SU-DHL-6 (cell line): ENCODE measurements around the gene TMA7.

Source experiments
- H2AFZ ChIP-seq: fragments of 200-600 bp; sonication (generic); 2 replicates; pipeline ENCODE4 v1.6.1; 2014; ENCODE audit warnings: low read depth, mild to moderate bottlenecking, moderate library complexity, mixed read lengths, antibody characterized with exemption, low read length; ENCODE audit not compliant: severe bottlenecking
- H3F3A ChIP-seq: fragments of 200-600 bp; shearing (Covaris generic); 2 replicates; pipeline ENCODE4 v1.6.0; 2016; ENCODE audit warnings: antibody characterized with exemption, mild to moderate bottlenecking; ENCODE audit not compliant: insufficient read depth
- H3K27ac ChIP-seq: fragments of 200-600 bp; sonication (generic); 2 replicates; pipeline ENCODE4 v1.5.1; 2016; ENCODE audit warnings: low read depth, mild to moderate bottlenecking, low read length, moderate library complexity, mixed read lengths
- H3K27me3 ChIP-seq: fragments of 200-600 bp; sonication (generic), shearing (Covaris generic); 2 replicates; pipeline ENCODE4 v1.6.0; 2014; ENCODE audit warnings: mild to moderate bottlenecking, low read length
- H3K36me3 ChIP-seq: fragments of 200-600 bp; sonication (generic); 2 replicates; pipeline ENCODE4 v1.6.1; 2014; ENCODE audit warnings: mild to moderate bottlenecking, low read length, mixed read lengths
- H3K4me2 ChIP-seq: fragments of 300-600, 200-600 bp; shearing (Covaris generic), sonication (generic); 2 replicates; pipeline ENCODE4 v1.6.0; 2014; ENCODE audit warnings: low read length, low read depth, mild to moderate bottlenecking; ENCODE audit not compliant: poor library complexity, severe bottlenecking
- H3K4me3 ChIP-seq: fragments of 200-600 bp; sonication (generic); 2 replicates; pipeline ENCODE4 v1.5.1; 2014; ENCODE audit warnings: antibody characterized with exemption, low read length, mild to moderate bottlenecking, mixed read lengths; ENCODE audit not compliant: insufficient read depth, poor library complexity, severe bottlenecking
- H3K79me2 ChIP-seq: fragments of 200-600 bp; sonication (generic); 2 replicates; pipeline ENCODE4 v1.6.1; 2014; ENCODE audit warnings: mild to moderate bottlenecking, low read length, moderate library complexity; ENCODE audit not compliant: insufficient read depth
- H3K9ac ChIP-seq: fragments of 200-600 bp; sonication (generic); 2 replicates; pipeline ENCODE4 v1.7.0; 2014; ENCODE audit warnings: mild to moderate bottlenecking, low read length
- H3K9me2 ChIP-seq: fragments of 200-600 bp; sonication (generic); replicated peaks from 2 replicates; pipeline ENCODE4 v1.6.1; 2014; ENCODE audit warnings: low read length; ENCODE audit not compliant: insufficient read depth
- H3K9me3 ChIP-seq: fragments of 200-600 bp; sonication (generic); 2 replicates; pipeline ENCODE4 v1.6.1; 2014; ENCODE audit warnings: low read length, mixed read lengths; ENCODE audit not compliant: insufficient read depth
- H4K20me1 ChIP-seq: fragments of 200-600 bp; sonication (generic); 2 replicates; pipeline ENCODE4 v1.6.1; 2014; ENCODE audit warnings: low read depth, mild to moderate bottlenecking, antibody characterized with exemption, low read length, moderate library complexity, mixed read lengths
- CTCF ChIP-seq: fragments of 200-600 bp; sonication (generic); IDR thresholded peaks from one replicate; pipeline ENCODE4 v1.5.1; 2017; ENCODE audit warnings: antibody characterized with exemption, mild to moderate bottlenecking, low read length, moderate library complexity; ENCODE audit not compliant: insufficient read depth, poor library complexity, severe bottlenecking
- EZH2phosphoT487 ChIP-seq: fragments of 200-600 bp; sonication (generic), shearing (Covaris generic); conservative IDR thresholded peaks from 2 replicates; pipeline ENCODE4 v1.6.1; 2018; ENCODE audit warnings: mild to moderate bottlenecking, antibody characterized with exemption, low read length, moderate library complexity, mixed read lengths

TMA7 gene

GRCh38 chr3:48435223-48435595, 4.8 kb upstream of the TMA7 start:
- Histone ChIP-seq H3K4me3 (no peak overlapping the region), H3F3A (peaks cover 15% of the 10 kb centered on the region), H3K9me3 (no peaks in the 10 kb centered on the region), H3K27ac (no peak overlapping the region), H4K20me1 (no peaks in the 10 kb centered on the region), H3K36me3 (no peaks in the 10 kb centered on the region), H3K9ac (no peak overlapping the region), H2AFZ (no peak overlapping the region), H3K79me2 (peaks cover 7% of the 10 kb centered on the region), H3K27me3 (no peaks in the 10 kb centered on the region), H3K4me2 (no peak overlapping the region), H3K9me2 (no peaks in the 10 kb centered on the region)
- TF ChIP-seq CTCF = no peak
- TF ChIP-seq EZH2phosphoT487 = no peak

- H3K4me2 ChIP-seq = peak overlapping the region; percentile 11
- H2AFZ ChIP-seq = no peak overlapping the region
- peak overlapping the region; percentile 6; the same call in 1 of the 2 replicates for H3K27ac ChIP-seq
Measured at GRCh38 chr3:48435774-48436476, 4.1 kb upstream of the TMA7 start.

GRCh38 chr3:48436477-48436787, 3.6 kb upstream of the TMA7 start:
- Histone ChIP-seq H3K27me3 (no peaks in the 10 kb centered on the region), H3K9ac (no peak overlapping the region), H3F3A (peaks cover 17% of the 10 kb centered on the region), H3K36me3 (0 out of 2 replicates have a peak, but pooled peaks cover 1% of the 10 kb centered on the region), H3K79me2 (peaks cover 19% of the 10 kb centered on the region), H2AFZ (no peak overlapping the region), H3K9me2 (no peaks in the 10 kb centered on the region), H3K4me3 (no peak overlapping the region), H3K27ac (peak overlapping the region; percentile 6; the same call in 1 of the 2 replicates), H3K9me3 (no peaks in the 10 kb centered on the region), H3K4me2 (no peak overlapping the region), H4K20me1 (no peaks in the 10 kb centered on the region)
- TF ChIP-seq CTCF = no peak
- TF ChIP-seq EZH2phosphoT487 = no peak

More at GRCh38 chr3:48435774-48436476, 4.1 kb upstream of the TMA7 start:
- no peaks in the 10 kb centered on the region for H4K20me1 ChIP-seq
- H3K9ac ChIP-seq = no peak overlapping the region
- peaks cover 14% of the 10 kb centered on the region for H3K79me2 ChIP-seq
- no peaks in the 10 kb centered on the region for H3K27me3 ChIP-seq
- no peak overlapping the region for H3K4me3 ChIP-seq
- H3F3A ChIP-seq = peaks cover 15% of the 10 kb centered on the region
- TF ChIP-seq CTCF (peak; percentile 100), EZH2phosphoT487 (no peak)
- no peaks in the 10 kb centered on the region for H3K9me2 ChIP-seq
- no peaks in the 10 kb centered on the region for H3K36me3 ChIP-seq
- no peaks in the 10 kb centered on the region for H3K9me3 ChIP-seq
